B cell (primary cell): ENCODE data around the gene SPATA32. TPM values are rescaled to one million over a fixed set of nuclear protein-coding genes. Genes with fewer than 3 reads are reported as not detected.

Source experiments
- ATAC-seq: fragments of 200-7000 bp; cut with Tn5 transposase; one replicate; pipeline ENCODE4 v1.10.0; 2021; ENCODE audit warnings: low read depth, mild to moderate bottlenecking, moderate number of reproducible peaks, moderate library complexity
- CTCF ChIA-PET: fragments of 350-600 bp; sonication (Branson Sonifier 250); formaldehyde crosslinking; loops from one replicate; lab custom pipeline; 2021; ENCODE audit warnings: antibody characterized with exemption, inconsistent platforms; lab: Charles Lee
- POLR2A ChIA-PET: fragments of 350-600 bp; sonication (Branson Sonifier 250); formaldehyde crosslinking; loops from one replicate; lab custom pipeline; 2021; ENCODE audit warnings: antibody characterized with exemption; lab: Charles Lee
- DNase-seq: peaks from one replicate; pipeline ENCODE4 v3.0.0; 2013
- H2AFZ ChIP-seq: 2 replicates; pipeline ENCODE4 v1.6.1; 2012; ENCODE audit warnings: mild to moderate bottlenecking, low read depth, low read length; ENCODE audit not compliant: insufficient read depth, poor library complexity, severe bottlenecking
- H3K27ac ChIP-seq, 2 donors: 1 replicate in 1 of 2; 2 replicates in 1 of 2; pipeline ENCODE4 v1.5.1; 2012 to 2013; ENCODE audit warnings: low read length in 2 of 2, mild to moderate bottlenecking in 2 of 2, moderate library complexity in 1 of 2
- H3K27me3 ChIP-seq, 4 experiments: fragments of 200-600 bp in 1 of 4; sonication (generic) in 1 of 4; replicated peaks in 1 of 4; 1 replicate in 2 of 4; 2 replicates in 2 of 4; pipeline versions ENCODE4 v1.6.1 to v1.7.0; 2013 to 2016; ENCODE audit warnings: low read length in 3 of 4, mild to moderate bottlenecking in 2 of 4, mixed read lengths in 1 of 4, moderate library complexity in 1 of 4; ENCODE audit not compliant: insufficient read depth in 4 of 4, control insufficient read depth in 3 of 4; ENCODE audit errors: control extremely low read depth in 1 of 4
- H3K36me3 ChIP-seq, 2 experiments: replicated peaks in 1 of 2; 1 replicate in 1 of 2; 2 replicates in 1 of 2; pipeline versions ENCODE4 v1.6.1 to v1.7.1; 2013; ENCODE audit warnings: low read length in 1 of 2; ENCODE audit not compliant: insufficient read depth in 2 of 2, control insufficient read depth in 1 of 2; ENCODE audit errors: control extremely low read depth in 1 of 2, extremely low read depth in 1 of 2
- H3K4me1 ChIP-seq, 2 donors: fragments of 200-600 bp in 1 of 2; sonication (generic) in 1 of 2; 1 replicate in 1 of 2; 2 replicates in 1 of 2; pipeline versions ENCODE4 v1.5.1 to v1.6.1; 2013 to 2017; ENCODE audit warnings: low read length in 2 of 2; ENCODE audit not compliant: control insufficient read depth in 2 of 2, insufficient read depth in 2 of 2
- H3K4me2 ChIP-seq: replicated peaks from 2 replicates; pipeline ENCODE3; 2012; ENCODE audit warnings: mild to moderate bottlenecking, low read depth, low read length; ENCODE audit not compliant: poor library complexity, severe bottlenecking
- H3K4me3 ChIP-seq, 5 experiments: fragments of 200-600 bp in 1 of 5; sonication (generic) in 1 of 5; 1 replicate in 3 of 5; 2 replicates in 2 of 5; pipeline versions ENCODE4 v1.5.1 to v1.7.0; 2011 to 2016; ENCODE audit warnings: low read length in 4 of 5, mild to moderate bottlenecking in 4 of 5, low read depth in 2 of 5, control low read depth in 1 of 5, moderate library complexity in 1 of 5; ENCODE audit not compliant: insufficient read depth in 1 of 5; ENCODE audit errors: control extremely low read depth in 1 of 5, extremely low read depth in 1 of 5
- H3K79me2 ChIP-seq: fragments of 200-600 bp; sonication (generic); one replicate; pipeline ENCODE4 v1.6.0; 2016; ENCODE audit warnings: low read length; ENCODE audit not compliant: control insufficient read depth, insufficient read depth
- H3K9ac ChIP-seq: fragments of 200-600 bp; sonication (generic); 2 replicates; pipeline ENCODE4 v1.6.1; 2017; ENCODE audit warnings: mild to moderate bottlenecking, low read length, moderate library complexity
- H3K9me3 ChIP-seq, 3 donors: one replicate each; pipeline versions ENCODE4 v1.6.1 to v1.7.1; 2013; ENCODE audit warnings: low read length in 2 of 3; ENCODE audit not compliant: control insufficient read depth in 2 of 3, insufficient read depth in 1 of 3; ENCODE audit errors: control extremely low read depth in 1 of 3
- H4K20me1 ChIP-seq: 2 replicates; pipeline ENCODE4 v1.6.0; 2012; ENCODE audit warnings: mild to moderate bottlenecking, low read length; ENCODE audit not compliant: insufficient read depth, control insufficient read depth, poor library complexity, severe bottlenecking
- H3K27ac Mint-ChIP-seq: one replicate; pipeline ENCODE4 v1.8.0; 2021; ENCODE audit warnings: mixed read lengths
- H3K27me3 Mint-ChIP-seq: one replicate; pipeline ENCODE4 v1.8.0; 2021; ENCODE audit warnings: mixed read lengths
- H3K4me1 Mint-ChIP-seq: one replicate; pipeline ENCODE4 v1.8.0; 2021; ENCODE audit warnings: mixed read lengths
- H3K4me3 Mint-ChIP-seq: one replicate; pipeline ENCODE4 v1.8.0; 2021; ENCODE audit warnings: mixed read lengths
- H3K9me3 Mint-ChIP-seq: one replicate; pipeline ENCODE4 v1.8.0; 2022; ENCODE audit warnings: mixed read lengths; ENCODE audit not compliant: insufficient read depth
- EZH2 ChIP-seq: IDR thresholded peaks from 2 replicates; pipeline ENCODE4 v1.6.1; 2012; ENCODE audit warnings: borderline replicate concordance, low read depth, mild to moderate bottlenecking, moderate library complexity, low read length; ENCODE audit not compliant: insufficient read depth, poor library complexity, severe bottlenecking
- WGBS: methylation state at CpG from one replicate; pipeline ENCODE4 v1.1.5; 2013; ENCODE audit warnings: missing lambda C conversion rate; ENCODE audit not compliant: insufficient coverage; 5-methylcytosine and 5-hydroxymethylcytosine counted together
- intact Hi-C: fragments of 100-400 bp; cut with micrococcal nuclease; formaldehyde crosslinking; loops from one replicate; pipeline ENCODE4 v1.10.0; 2022
- polyA plus RNA-seq: library from polyadenylated mRNA; depleted of rRNA; stranded (reverse); fragments of >200 nt; gene quantifications from 2 replicates; pipeline ENCODE4 v1.2.3, GENCODE V29; 2012
- total RNA-seq, 2 donors: library from RNA; stranded (reverse); fragments of 120-200 nt in 1 of 2; gene quantifications; 1 replicate in 1 of 2; 2 replicates in 1 of 2; pipeline versions ENCODE4 v1.2.3 to v1.2.4, GENCODE V29; 2013 to 2022
- TF ChIP-seq, protein P1 (sequence below): fragments of 200-600 bp; IDR thresholded peaks from one replicate; pipeline ENCODE4 v1.8.0; 2022; ENCODE audit warnings: antibody characterized with exemption, mild to moderate bottlenecking

SPATA32 gene
- total and polyA plus RNA-seq, 2 donors (not counting 1 experiment from before 2014, with no cell fraction given) = 0.12 to 0.52 TPM

GRCh38 chr17:45296003-45296832 lies 34.3 kb upstream of the SPATA32 start:
- peak overlapping the region; percentile 58 for H3K4me2 ChIP-seq
- ChIA-PET POLR2A (interaction anchor here (0.6 to 2.0 kb wide), 12 partner anchors 9 to 122 kb away, joined by 3 to 16 read pairs (median 4); partner anchors contain the start of gene MAP3K14), CTCF (interaction anchor here (0.6 to 5.4 kb wide), 11 partner anchors 11 to 93 kb away, joined by 3 to 44 read pairs (median 9); partner anchors contain the start of gene MAP3K14)
- TF ChIP-seq, protein P1, sequence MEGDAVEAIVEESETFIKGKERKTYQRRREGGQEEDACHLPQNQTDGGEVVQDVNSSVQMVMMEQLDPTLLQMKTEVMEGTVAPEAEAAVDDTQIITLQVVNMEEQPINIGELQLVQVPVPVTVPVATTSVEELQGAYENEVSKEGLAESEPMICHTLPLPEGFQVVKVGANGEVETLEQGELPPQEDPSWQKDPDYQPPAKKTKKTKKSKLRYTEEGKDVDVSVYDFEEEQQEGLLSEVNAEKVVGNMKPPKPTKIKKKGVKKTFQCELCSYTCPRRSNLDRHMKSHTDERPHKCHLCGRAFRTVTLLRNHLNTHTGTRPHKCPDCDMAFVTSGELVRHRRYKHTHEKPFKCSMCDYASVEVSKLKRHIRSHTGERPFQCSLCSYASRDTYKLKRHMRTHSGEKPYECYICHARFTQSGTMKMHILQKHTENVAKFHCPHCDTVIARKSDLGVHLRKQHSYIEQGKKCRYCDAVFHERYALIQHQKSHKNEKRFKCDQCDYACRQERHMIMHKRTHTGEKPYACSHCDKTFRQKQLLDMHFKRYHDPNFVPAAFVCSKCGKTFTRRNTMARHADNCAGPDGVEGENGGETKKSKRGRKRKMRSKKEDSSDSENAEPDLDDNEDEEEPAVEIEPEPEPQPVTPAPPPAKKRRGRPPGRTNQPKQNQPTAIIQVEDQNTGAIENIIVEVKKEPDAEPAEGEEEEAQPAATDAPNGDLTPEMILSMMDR = no peak
- TF ChIP-seq EZH2 = no peak
- H3K9ac ChIP-seq = peak overlapping the region; percentile 25
- H3K4me1 ChIP-seq = peaks cover 93 to 98% of the 10 kb centered on the region in 2 donors
- H3K4me1 Mint-ChIP-seq = peaks cover 93% of the 10 kb centered on the region
- intact Hi-C loops = loop anchor here (1.0 to 5.0 kb wide), 3 partner anchors 11 to 91 kb away; partner anchors contain the start of gene MAP3K14
- peak overlapping the region in 2 of 5 experiments; percentile 15 to 22 for H3K4me3 ChIP-seq
- H3K27ac ChIP-seq = peak overlapping the region; percentile 32 to 64
- H3K36me3 ChIP-seq = peaks cover 3 to 28% of the 10 kb centered on the region in 2 experiments
- peaks cover 95% of the 10 kb centered on the region for H3K79me2 ChIP-seq
- peak overlapping the region; percentile 91 for H3K27ac Mint-ChIP-seq
- DNase-seq = peak; percentile 81
- H4K20me1 ChIP-seq = peaks cover 81% of the 10 kb centered on the region
- peak; percentile 79 for ATAC-seq
- peak overlapping the region; percentile 75 for H3K4me3 Mint-ChIP-seq
- peaks cover 0 to 6% (median 0%) of the 10 kb centered on the region in 3 donors for H3K9me3 ChIP-seq
- no peak overlapping the region for H2AFZ ChIP-seq
- no peaks in the 10 kb centered on the region for H3K9me3 Mint-ChIP-seq
- no peaks in the 10 kb centered on the region for H3K27me3 ChIP-seq
- 23% methylated on average over 5 of the region's 7 CpGs for WGBS
- H3K27me3 Mint-ChIP-seq = no peaks in the 10 kb centered on the region

- ATAC-seq (no peak), DNase-seq (no peak)
- TF ChIP-seq, protein P1 = no peak
- TF ChIP-seq EZH2 = no peak
- intact Hi-C loops = no loop called here
- peaks cover 95% of the 10 kb centered on the region for H3K79me2 ChIP-seq
- H3K4me1 ChIP-seq = peaks cover 84 to 93% of the 10 kb centered on the region in 2 donors
- peak overlapping the region in 1 of 2 donors; percentile 34 for H3K27ac ChIP-seq
- no peak overlapping the region for H2AFZ ChIP-seq
- H4K20me1 ChIP-seq = peaks cover 85% of the 10 kb centered on the region
- no peak overlapping the region for H3K4me3 ChIP-seq
- H3K9me3 Mint-ChIP-seq = no peaks in the 10 kb centered on the region
- 90% methylated on average over 2 of the region's 3 CpGs for WGBS
- ChIA-PET CTCF (interaction anchor here (1.0 to 5.4 kb wide), 9 partner anchors 11 to 91 kb away, joined by 3 to 44 read pairs (median 9); partner anchors contain the start of gene MAP3K14), POLR2A (no interaction called here)
- H3K9me3 ChIP-seq = peaks cover 0 to 6% (median 0%) of the 10 kb centered on the region in 3 donors
- H3K27ac Mint-ChIP-seq = no peak overlapping the region
- H3K36me3 ChIP-seq = peaks cover 3 to 40% of the 10 kb centered on the region in 2 experiments
- peaks cover 87% of the 10 kb centered on the region for H3K4me1 Mint-ChIP-seq
- no peak overlapping the region for H3K4me3 Mint-ChIP-seq
- H3K27me3 ChIP-seq = no peaks in the 10 kb centered on the region
- no peaks in the 10 kb centered on the region for H3K27me3 Mint-ChIP-seq
- no peak overlapping the region for H3K9ac ChIP-seq
- H3K4me2 ChIP-seq = no peak overlapping the region
Observed at GRCh38 chr17:45294506-45294905, 32.6 kb upstream of the SPATA32 start.
